Stromal cell of bone marrow (primary cell): Measurements from ENCODE around the gene STC2.

Source experiments
- DNase-seq: peaks from one replicate; pipeline ENCODE4 v3.0.0-alpha.2; 2012; ENCODE audit warnings: low read depth

The STC2 gene

DNA sequence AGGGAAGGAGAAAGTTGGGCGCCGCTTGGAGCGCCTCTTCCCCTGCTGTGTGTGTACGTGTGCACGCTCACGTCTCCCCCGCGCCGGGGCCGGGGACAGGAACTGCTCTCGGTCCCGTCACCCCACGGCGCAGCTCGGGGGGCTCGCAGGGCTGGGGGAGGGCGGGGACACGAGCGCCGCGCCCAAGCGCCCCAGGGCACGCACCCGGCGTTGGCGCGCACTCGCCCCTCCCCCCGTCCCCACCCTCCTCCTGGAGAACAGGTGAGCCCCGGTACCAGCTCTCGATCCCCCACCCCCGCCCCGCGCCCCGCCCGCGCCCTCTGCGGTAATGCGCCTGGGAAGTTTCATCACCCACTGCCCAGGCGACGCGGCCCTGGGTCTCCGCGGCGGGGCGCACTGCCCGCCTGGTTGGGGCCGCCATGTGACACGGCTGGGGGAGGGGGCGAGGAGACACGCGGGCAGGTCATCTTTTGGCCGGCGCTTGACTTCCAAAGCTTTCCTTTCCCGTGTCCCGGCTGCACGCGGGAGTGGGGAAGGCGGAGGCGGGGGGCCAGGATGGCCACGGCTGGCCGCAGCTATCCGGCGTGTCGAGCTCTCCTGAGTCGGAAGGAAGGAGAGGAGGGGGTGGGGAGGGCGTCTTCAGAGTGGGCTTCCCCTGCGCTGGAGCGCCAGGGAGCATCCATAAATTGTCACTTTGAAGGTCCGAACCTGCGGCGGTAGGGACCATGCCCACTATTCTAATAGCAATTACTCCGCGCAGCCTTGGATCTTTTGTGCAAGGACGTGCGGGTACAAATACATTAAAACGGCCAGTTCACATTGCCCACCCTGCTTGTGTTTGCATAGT is 1.5 kb upstream of the STC2 start:
- DNase-seq, result no peak

DNA sequence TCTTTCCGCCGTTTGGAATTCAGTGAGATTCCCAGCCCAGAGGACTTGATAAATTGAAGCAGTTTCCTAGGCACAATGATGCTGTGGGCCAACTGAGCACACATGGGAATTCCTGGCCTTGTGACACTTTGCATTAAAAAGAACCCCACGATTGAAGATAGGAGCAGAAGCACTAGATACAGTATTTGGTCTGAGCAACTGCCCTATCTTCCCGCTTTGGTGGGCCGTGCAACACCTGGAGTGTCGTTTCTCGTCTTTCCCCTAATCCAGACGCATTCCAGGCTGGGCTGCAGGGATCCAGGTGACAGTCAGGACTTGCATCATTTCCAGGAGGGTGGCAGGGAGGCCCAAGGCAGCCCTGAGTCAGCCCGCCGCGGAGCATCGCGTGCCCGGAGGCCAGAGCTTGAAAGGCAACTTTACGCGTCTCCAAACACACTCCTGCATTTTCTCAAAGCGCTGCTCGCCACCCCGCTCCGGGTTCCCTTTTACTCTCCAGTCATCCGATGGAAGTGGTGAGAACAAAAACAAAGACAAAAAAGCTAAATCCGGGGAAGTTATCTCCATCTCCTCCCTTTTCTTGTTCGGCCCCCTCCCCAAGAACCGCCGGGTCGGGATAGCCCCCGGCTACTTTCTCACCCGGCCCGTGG is 753 bp upstream of the STC2 start:
- DNase-seq, result no peak

DNA sequence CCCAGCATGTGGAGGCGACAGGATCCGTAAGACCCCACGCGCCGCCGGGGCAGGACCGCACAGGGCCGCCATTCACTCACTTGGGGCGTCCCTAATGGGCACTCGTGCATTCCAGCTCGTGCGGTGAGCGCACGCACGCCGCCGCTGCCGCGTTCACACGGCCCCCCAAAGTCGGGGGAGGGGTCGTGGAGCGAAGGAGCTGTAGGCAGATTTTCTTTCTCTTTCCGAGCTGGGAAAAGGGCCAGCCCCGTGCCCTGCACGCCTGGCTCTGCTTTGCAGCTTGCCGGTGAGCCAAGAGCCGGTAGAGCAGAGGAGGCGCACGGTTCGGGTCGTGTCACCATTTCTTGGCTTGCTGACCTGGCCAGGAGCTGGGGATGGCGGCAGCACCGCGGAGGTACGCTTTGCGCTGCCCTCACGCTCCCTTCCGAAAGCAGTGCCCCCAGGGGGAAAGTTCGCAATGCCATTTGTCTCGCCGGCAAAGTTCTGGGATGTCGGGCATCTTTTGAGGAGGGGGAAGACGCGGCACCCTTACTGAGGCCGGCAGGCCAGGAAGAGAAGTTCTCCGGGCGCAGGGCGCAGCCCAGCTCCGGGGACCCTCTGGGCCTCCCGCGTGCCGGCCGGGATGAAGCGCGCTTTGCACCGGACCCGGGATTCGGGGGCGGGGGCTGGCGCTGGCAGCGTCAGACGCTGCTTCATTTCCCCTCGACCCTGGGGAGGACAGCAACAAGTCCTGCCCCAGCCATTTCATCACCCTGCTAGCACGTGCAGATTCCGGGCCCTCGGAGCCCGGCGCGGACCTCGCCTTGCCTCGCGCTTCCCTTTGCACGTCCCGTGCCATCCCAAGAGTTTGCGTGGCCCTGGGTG is 898 bp downstream of the STC2 start:
- DNase-seq, result no peak

DNA sequence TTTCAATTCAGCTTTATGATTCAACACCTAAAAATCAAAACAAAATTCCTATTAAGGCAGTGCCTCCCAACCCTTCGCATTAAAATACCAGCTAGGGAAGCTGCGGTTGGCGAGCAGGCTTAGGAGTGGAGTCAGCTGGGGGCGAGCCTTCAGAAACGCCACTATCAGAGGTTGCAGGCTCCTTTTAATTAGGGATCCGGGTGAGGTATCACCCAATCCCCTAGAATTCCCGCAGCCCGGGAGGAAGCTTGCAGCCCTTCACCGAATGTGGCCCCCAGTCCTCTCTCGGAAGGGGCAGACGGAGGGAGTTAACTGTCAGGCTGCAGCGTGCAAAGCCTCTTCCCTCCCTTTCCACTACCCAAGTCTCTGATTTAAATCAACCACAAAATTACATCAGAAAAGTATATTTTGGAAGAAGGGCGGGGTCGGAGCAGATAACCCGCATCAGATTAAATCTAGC is 1.7 kb downstream of the STC2 start:
- peak; percentile 80 for DNase-seq

DNA sequence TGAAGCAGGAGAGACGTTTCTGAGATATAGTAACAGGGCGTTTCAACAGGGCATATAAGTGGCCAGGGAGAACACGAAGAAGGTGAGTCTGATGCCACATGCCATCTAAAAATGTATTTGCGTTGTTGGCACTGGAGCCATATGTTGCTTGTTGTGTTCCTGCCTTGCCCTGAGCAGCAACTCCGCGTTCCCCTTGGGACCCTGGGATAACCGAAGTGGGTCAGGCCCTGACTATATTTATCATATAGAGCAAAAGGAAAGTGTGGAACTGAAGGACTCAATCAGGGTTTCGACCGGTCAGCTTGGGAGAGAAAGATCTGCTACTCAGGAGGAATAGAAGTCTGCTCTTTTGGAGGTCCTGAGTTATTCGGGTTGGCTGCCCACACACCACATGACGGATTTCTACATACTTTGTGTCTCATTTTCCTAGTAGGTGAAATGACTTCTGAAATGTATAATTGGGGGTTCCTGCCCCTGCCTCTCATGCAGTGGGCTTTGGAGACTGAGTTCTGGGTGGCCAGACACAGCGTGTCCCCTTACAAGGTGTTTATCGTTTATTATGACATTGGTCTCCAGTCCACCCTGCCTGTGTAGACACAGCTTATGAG is 3.0 kb downstream of the STC2 start:
- no peak for DNase-seq

DNA sequence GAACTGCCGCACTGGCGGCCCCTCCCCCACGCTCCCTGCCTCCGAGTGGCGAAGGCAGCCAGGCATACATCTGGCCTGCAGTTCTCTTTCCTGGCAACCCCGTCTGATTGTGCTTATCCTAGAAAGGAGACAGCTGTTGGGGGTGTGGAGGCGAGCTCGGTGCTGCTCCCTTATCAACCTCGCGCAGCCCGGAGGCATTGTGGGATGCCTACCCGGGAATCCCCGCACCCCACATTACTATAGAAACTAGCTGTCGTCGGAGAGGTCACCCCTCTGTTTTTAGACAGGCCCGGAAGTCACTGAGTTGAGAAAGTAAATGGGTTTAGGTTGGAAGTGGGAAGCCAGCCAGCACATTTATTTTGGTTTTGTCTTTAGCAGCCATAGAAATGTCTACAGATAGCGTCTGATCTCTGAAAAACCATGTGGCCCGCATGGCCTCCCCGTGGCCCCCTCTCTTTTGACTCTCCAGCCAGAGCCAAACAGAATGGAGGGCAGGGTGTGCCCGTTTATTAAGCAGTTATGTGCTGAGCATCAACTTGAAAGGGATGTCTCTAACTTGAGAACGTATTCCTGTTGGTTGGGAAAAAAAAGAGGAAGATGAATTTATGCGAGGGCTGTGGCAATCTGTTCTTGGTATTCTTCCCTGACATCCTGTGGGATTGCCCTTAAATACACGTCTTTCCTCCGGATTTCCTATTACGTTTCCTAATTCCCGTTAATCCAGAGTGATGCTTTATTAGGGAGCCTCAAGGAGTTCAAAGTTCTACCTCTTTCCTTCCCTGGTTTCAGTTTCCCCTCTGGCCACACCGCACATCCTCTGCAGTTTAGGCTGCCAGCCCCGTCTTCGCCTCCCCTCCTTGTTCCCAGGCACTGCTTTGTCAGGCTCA is 3.9 kb downstream of the STC2 start:
- no peak for DNase-seq

DNA sequence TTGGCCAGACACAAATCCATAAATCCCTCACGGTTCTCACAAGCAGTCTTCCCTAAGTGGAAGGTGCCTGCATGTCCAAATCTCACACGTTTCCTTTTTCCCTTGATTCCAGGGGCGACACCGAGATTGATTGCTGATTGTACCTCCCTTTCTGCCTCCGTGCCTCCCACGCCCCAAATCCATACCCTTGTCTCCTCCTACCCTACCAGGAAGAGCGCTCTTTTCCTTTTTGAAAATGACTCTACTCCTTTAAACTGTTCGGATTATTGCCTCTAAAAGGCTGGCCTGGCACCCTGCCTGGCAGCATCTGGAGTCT is 4.5 kb downstream of the STC2 start:
- no peak for DNase-seq

DNA sequence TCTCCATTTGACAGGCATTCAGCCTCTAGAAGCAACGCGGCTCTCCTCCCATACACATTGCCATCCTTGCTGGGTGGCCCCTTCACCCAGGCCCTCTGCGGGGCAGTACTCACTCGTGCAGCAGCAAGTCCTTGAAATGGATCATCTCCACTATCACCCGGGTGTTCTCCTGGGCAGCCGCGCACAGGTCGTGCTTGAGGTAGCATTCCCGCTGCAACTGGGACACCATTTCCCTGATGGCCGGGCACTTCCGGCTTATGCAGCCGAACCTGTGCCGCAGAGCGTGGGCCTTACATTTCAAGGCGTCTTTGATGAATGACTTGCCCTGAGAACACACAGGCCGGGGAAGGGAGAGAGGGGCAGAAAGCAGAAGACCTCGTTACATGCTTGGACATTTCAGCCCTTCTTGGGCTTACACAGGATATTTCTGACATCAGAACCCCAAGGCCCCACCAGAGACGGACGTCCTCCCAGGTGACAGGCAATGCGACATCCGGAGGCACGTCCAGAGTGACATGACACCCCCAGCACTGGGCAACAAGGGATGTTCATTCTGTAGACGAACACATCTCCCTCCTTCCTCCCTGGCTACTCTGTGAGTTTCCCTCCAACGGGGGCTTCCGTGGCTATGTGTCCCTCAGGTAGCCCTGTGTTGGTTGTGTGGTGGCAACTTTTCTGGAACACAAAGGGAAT is 5.0 kb downstream of the STC2 start:
- no peak for DNase-seq

DNA sequence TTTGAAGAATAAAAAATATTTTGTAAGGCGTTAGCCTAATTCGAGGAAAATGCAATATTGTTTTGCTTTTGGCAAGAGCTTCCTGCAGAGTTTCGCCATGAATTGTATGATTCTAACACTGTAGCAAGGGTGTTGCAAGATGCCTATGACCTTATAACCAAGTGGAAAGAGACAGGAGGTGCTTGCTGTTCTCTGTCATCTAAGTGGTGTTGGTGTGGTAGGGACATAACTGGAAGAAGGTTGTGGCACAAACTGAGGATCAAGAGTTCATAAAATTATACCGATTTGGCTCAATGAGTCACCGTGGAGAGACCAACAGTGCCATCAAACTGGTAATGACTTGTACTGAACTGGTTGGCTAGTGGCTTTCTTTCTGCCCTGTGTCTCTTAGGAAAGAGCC is 6.3 kb downstream of the STC2 start:
- DNase-seq, result no peak

DNA sequence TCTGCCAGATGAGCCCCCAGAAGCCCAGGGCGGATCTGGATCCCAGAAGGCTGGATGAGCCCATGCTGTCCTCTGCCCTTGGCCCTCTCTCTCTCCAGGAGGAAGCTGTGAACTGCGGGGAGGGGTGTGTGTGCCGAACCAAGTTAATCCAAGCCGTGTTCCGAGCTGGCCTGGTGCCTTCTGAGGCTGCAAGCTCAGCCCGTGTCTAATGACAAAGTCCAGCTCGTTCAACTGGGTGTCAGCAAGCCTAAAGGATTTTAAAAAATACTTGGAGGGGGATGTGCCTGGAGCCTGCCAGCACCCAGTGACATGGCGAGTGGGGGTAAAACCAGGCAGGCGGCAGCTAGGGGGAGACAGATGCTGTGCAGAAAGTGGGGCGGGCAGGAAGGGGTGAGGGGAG is 8.0 kb downstream of the STC2 start:
- no peak for DNase-seq

DNA sequence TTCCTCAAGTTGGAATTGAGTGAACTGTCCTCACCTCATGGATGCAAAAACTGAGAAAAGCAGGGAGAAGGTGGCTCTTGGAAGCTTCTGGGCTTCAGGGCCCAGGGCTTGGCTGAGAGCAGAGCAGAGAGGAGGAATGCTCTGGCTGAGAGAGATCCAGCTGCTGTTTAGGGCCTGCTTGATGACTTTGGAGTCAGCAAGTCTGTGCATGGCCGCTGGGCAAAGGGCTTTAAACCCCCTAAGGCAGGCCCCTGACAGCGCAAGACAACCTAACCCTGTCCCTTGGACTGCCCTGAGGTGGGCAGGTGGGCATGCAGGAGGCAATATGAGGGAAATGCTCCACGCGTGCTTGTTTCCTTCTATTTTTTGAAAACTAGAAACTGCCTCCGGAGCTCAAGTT is 8.6 kb downstream of the STC2 start:
- DNase-seq, result no peak

DNA sequence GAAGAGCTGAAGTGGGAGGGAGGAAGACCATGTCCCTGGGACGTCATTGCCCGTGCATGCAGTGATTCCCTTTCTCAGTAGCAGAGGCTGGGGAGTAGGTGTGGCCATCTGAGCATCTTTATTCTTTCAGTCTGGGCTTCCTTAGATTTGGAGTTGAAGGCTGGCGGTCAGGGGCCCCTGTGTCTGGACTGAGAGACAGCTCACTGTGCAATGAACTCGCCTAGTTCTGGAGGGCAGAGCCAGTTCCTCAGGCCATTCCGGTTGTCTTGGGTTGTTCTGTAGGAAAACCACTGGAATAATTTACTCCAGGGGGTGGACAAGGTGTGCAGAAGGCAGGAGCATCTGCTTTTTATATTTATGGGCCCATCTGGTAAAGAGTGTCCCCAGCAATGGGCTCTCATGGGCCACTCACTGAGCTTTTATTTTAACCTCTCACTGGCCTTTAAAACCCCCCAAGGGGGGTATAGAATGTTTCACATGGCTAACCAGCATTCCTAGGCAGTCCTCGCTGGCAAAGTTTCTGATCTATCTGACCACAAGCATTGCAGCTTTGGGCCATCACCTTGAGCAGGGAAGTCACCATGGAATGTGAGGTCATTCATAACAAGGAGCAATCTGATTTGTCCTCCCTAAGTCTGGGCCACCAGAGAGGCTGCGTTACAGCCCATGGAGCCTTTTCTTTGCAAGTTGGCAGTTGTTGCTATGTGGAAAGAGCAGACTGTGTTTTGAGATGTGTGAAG is 9.2 kb downstream of the STC2 start:
- DNase-seq, result no peak

DNA sequence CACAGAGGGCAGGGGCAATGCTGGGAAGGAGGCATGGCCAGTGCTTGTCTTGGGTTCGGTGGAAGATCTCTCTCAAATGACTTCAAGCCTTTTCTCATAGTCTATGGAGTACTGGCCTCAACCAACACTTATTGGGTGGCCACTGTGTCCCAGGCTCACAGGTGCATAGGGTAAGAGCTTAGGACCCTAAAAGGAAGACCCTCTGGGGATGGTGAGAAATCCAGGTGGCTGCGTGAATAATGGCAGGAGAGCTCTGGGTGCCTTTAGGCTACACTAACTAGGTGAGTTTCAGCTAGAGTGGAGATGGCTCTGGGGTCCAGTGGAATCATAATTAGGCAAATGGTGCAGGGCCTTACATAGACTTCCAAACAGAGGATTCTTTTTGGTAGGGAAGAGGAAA is 9.9 kb downstream of the STC2 start:
- no peak for DNase-seq

DNA sequence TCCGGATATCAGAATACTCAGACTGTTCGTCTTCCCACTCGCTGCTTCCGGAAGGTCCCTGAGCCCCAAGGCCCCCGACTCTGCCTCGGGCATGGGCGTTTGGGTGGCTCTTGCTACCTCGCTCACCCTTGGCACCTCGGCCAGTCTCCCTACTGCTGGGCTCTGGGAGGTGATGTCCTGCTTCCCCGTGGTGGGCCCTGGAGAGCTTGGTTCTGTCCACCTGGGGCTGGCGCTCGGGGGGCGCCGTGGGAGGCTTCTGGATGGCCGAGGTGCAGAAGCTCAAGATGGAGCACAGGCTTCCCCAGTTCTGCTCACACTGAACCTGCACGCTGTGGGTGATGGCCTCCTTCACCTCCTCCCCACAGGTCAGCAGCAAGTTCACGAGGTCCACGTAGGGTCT is 10.4 kb downstream of the STC2 start:
- no peak for DNase-seq

DNA sequence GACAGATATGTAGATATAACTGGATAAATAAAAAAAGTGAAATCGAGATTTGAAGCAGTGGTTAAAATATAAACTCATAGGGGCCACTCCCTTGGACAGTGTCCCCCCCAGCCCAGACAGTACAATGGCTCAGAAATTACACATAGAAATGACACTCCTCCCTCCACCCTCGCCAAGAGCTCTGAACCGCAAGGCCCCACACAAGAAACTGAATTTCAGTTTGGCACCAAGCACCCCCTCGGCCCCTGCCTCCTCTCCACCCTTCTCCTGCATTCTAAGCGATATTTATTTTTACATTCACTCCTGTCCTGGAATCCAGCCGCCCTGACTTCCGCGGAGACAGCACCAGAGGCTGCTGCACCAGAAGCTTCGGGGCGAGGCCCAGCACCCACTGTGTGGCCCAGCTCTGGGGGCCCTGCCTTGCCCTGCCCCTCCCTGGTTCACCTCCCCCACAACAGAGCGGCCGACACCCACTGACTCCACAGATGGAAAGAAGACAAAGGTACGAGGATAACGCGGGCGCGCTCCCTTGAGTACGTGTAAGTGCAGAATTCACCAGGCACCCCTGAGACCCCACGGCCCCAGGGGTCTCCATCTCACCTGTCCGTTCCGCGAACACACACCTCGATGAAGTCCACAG is 11.0 kb downstream of the STC2 start:
- DNase-seq, result no peak

DNA sequence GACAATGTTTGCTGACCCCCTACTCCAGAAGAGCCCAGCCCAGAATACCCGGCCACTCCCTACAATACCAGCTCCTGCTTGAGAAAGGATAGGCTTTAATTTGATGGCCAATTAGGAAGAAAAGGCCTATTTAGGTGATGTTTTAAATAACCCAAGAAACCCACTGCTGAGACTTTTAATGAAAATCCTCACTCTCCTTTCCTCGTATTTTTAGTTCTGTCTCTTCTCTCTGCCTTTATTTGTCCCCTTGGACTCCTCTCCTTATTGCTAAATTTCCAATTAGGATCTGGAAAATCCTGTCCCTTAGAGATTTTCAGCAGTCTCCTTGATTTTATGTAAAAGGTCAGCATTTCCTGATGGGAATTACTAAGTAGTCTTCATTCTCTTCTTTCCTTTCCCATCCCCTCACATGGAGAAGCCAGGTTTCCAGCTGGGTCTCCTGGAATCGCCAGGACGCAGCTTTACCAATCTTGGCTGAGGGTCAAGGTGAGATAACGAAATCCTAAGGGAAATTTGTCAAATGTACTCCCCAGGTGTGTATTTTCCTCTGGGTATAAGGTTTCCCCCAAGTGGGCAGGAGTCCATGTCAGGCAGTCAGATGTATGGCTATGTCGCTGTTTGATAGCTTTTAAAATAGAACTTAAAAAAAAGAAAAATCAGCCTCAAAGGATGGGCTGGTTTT is 11.7 kb downstream of the STC2 start:
- DNase-seq, result no peak

DNA sequence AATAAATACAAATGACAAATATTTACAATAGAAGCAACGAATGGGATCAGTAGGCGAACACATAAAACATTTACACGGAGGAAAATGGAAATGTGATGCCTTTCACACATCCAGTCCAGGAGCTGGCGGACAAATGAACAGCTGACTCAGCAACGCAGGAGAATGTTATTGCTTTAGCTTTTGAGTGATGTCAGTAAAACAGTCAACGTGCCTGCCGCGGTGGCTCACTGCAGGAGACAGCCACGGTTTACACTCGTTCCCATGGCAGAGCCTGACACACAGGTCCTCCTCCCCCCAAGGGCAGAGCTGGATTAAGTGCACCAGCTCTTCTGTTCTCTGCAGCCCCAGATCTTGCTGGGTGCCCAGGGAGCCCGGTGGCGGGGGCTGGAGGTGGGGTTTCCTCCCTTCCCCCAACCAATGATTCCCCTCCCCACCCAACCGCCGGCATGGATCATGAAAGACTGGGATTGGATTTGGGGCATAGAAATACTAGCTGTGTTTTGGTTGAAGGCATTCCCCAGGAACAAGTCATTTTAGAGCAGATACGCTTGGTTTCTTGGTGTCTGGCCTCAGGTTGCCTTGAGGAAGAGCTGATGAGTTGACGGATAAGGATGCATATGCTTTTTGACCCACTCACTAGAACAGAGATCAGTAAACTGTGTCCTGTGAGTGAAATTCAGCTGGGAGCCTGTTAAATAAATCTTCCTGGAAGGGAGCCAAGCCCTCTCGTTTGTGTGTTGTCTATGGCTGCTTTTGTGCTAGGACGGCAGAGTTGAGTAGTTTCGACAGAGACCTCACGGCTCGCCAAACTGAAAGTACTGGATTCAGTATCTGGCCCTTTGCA is 12.5 kb downstream of the STC2 start:
- peak; percentile 72 for DNase-seq
